ENCODE results near the gene SPDYE4.

Gene SPDYE4

DNA sequence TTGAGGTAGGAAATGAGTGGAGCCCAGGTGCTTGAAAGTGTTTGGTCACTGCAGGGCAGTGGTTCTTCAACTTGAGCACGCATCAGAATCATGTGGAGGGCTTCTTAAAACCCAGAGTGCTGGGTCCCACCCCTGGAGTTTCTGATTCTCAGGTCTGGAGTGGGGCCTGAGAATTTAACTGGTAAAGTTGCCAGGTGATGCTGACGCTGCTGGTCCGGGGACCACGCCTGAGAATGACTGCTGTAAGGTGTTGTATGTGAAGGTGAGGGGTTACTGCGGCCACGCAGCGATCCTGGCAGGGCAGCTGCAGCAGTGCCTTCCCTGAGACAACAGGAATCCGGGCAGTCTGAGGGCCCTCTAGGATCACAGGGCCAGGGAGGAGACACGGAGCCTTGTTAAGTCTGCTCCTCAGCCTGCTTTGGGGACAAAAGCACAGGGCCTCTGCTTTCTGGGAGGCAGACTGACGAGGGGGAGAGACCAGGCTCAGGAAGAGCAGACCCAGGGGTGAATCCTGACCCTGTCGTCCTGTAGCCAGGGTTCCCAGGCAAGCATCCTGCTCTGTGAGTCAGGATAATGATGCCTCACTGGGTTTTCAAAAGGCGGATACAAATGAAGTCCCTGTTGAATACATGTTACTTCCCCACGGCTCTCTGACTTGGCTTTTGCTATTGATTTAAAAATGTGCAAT, 30.0 kb downstream of the SPDYE4 start (continued):
- TF ChIP-seq, protein P1, sequence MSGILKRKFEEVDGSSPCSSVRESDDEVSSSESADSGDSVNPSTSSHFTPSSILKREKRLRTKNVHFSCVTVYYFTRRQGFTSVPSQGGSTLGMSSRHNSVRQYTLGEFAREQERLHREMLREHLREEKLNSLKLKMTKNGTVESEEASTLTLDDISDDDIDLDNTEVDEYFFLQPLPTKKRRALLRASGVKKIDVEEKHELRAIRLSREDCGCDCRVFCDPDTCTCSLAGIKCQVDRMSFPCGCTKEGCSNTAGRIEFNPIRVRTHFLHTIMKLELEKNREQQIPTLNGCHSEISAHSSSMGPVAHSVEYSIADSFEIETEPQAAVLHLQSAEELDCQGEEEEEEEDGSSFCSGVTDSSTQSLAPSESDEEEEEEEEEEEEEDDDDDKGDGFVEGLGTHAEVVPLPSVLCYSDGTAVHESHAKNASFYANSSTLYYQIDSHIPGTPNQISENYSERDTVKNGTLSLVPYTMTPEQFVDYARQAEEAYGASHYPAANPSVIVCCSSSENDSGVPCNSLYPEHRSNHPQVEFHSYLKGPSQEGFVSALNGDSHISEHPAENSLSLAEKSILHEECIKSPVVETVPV (CRISPR knock-in tag; IDR thresholded peaks at IDR 0.05), result no peak
- no peak for TF ChIP-seq BACH2 (CRISPR knock-in tag; IDR thresholded peaks at IDR 0.05; ENCODE audit: borderline replicate concordance)

DNA sequence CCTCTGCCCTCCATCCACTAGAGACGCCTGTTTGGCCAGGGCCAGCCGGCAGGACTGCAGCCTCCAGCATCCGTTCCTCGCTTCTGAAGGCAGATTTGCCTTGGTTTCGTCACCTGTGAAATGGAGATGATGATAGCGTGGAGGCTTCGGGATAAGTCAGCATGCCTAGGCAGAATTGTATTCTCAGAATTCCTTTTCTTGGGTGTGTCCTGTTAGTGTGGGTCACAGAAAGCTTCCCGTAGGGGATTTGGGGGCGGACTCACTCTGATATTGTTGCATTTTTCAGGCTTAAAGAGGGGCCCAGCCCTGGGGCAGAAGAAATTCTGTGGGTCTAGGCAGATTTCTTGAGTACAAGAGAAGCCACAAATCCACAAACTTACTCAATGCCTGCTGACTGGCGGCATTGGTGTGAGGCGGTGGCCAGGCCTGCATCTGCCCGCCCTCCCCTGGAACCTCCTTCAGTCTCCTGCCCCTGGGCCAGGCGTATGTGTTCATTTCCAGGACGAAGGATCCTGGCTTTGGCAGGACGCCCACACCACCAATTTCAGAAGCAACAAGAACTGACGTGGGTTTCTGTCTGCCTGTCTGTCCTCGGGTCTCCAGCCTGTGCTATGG, 31.3 kb downstream of the SPDYE4 start:
- TF ChIP-seq ESRRG (CRISPR knock-in tag; IDR thresholded peaks at IDR 0.05), result no peak
- no peak for TF ChIP-seq TOX (CRISPR knock-in tag; IDR thresholded peaks at IDR 0.05; ENCODE audit: borderline replicate concordance)
- no peak for TF ChIP-seq ZNF8 (CRISPR knock-in tag; IDR thresholded peaks at IDR 0.05)
- no peak for TF ChIP-seq ZFP3 (CRISPR knock-in tag; IDR thresholded peaks at IDR 0.05)
- no peak for TF ChIP-seq CSDC2 (CRISPR knock-in tag; IDR thresholded peaks at IDR 0.05)
- TF ChIP-seq, protein P2, sequence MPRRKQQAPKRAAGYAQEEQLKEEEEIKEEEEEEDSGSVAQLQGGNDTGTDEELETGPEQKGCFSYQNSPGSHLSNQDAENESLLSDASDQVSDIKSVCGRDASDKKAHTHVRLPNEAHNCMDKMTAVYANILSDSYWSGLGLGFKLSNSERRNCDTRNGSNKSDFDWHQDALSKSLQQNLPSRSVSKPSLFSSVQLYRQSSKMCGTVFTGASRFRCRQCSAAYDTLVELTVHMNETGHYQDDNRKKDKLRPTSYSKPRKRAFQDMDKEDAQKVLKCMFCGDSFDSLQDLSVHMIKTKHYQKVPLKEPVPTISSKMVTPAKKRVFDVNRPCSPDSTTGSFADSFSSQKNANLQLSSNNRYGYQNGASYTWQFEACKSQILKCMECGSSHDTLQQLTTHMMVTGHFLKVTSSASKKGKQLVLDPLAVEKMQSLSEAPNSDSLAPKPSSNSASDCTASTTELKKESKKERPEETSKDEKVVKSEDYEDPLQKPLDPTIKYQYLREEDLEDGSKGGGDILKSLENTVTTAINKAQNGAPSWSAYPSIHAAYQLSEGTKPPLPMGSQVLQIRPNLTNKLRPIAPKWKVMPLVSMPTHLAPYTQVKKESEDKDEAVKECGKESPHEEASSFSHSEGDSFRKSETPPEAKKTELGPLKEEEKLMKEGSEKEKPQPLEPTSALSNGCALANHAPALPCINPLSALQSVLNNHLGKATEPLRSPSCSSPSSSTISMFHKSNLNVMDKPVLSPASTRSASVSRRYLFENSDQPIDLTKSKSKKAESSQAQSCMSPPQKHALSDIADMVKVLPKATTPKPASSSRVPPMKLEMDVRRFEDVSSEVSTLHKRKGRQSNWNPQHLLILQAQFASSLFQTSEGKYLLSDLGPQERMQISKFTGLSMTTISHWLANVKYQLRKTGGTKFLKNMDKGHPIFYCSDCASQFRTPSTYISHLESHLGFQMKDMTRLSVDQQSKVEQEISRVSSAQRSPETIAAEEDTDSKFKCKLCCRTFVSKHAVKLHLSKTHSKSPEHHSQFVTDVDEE (CRISPR knock-in tag; IDR thresholded peaks at IDR 0.05), result no peak
- TF ChIP-seq OSR1 (CRISPR knock-in tag; IDR thresholded peaks at IDR 0.05), result no peak
- no peak for TF ChIP-seq BACH2 (CRISPR knock-in tag; IDR thresholded peaks at IDR 0.05; ENCODE audit: borderline replicate concordance)
- TF ChIP-seq, protein P3, sequence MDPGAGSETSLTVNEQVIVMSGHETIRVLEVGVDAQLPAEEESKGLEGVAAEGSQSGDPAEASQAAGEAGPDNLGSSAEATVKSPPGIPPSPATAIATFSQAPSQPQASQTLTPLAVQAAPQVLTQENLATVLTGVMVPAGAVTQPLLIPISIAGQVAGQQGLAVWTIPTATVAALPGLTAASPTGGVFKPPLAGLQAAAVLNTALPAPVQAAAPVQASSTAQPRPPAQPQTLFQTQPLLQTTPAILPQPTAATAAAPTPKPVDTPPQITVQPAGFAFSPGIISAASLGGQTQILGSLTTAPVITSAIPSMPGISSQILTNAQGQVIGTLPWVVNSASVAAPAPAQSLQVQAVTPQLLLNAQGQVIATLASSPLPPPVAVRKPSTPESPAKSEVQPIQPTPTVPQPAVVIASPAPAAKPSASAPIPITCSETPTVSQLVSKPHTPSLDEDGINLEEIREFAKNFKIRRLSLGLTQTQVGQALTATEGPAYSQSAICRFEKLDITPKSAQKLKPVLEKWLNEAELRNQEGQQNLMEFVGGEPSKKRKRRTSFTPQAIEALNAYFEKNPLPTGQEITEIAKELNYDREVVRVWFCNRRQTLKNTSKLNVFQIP (CRISPR knock-in tag; IDR thresholded peaks at IDR 0.05; ENCODE audit: borderline replicate concordance, low read depth), result no peak
- TF ChIP-seq ZNF70 (CRISPR knock-in tag; IDR thresholded peaks at IDR 0.05), result no peak
- TF ChIP-seq, protein P4, sequence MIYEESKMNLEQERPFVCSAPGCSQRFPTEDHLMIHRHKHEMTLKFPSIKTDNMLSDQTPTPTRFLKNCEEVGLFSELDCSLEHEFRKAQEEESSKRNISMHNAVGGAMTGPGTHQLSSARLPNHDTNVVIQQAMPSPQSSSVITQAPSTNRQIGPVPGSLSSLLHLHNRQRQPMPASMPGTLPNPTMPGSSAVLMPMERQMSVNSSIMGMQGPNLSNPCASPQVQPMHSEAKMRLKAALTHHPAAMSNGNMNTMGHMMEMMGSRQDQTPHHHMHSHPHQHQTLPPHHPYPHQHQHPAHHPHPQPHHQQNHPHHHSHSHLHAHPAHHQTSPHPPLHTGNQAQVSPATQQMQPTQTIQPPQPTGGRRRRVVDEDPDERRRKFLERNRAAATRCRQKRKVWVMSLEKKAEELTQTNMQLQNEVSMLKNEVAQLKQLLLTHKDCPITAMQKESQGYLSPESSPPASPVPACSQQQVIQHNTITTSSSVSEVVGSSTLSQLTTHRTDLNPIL (CRISPR knock-in tag; IDR thresholded peaks at IDR 0.05; ENCODE audit: low read depth), result no peak
- no peak for TF ChIP-seq ISL1 (CRISPR knock-in tag; IDR thresholded peaks at IDR 0.05)
- no peak for TF ChIP-seq ZFP30 (CRISPR knock-in tag; IDR thresholded peaks at IDR 0.05)
- TF ChIP-seq, protein P1 (CRISPR knock-in tag; IDR thresholded peaks at IDR 0.05), result no peak
- no peak for ATAC-seq

DNA sequence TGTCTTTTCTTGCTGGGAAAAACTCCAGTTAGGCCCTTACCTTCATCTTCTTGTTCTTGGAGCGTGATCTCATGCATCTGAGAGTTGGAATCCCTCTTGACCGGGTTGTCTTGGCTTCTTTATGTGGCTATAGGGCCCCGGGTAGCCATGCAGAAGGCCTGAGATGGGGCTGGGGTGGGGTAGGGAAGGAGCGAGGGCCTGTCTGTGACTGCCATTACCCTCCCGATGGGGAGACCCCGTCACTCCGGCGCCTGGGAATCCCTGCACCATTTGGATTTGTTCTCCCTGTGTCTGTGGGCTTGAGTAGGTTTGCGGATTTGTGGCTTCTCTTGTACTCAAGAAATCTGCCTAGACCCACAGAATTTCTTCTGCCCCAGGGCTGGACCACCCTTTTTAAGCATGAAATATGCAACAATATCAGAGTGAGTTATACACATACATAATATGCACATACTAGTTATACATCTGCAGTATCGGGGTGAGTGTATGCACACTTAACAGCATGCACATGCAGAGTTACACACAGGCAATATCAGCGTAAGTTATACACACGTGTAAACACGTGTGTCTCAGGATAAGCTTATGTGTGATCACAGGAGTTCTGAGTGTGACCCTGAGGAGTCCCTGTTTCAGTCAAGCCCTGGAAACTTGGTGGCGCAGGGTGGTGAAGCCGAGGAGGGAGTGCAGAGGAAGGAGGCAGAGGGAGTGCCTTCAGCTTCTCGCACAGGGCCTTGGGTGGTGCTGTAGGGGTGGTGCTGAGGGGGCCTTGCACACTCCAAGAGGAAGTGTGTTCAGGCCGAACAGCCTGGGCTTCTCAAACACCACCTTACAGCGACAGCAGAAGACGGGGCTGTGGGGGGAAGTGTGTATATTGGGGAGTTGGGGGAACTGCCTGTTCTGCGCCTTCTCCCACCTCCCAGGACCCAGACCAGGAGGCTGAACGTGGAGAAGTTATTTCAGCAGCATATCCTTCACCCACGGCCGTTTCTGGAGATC, 32.2 kb downstream of the SPDYE4 start:
- TF ChIP-seq ESRRG (CRISPR knock-in tag; IDR thresholded peaks at IDR 0.05) (no peak), RARB (CRISPR knock-in tag; IDR thresholded peaks at IDR 0.05) (no peak), ZFP30 (CRISPR knock-in tag; IDR thresholded peaks at IDR 0.05) (no peak), TCF4 (CRISPR knock-in tag; IDR thresholded peaks at IDR 0.05; ENCODE audit: borderline replicate concordance) (no peak), ZNF8 (CRISPR knock-in tag; IDR thresholded peaks at IDR 0.05) (no peak), SNAI2 (CRISPR knock-in tag; IDR thresholded peaks at IDR 0.05) (no peak), CSDC2 (CRISPR knock-in tag; IDR thresholded peaks at IDR 0.05) (no peak), ZNF565 (CRISPR knock-in tag; conservative IDR thresholded peaks at IDR 0.05; ENCODE audit: low read depth) (no peak), TOX (CRISPR knock-in tag; IDR thresholded peaks at IDR 0.05; ENCODE audit: borderline replicate concordance) (no peak), ZNF70 (CRISPR knock-in tag; IDR thresholded peaks at IDR 0.05) (no peak), ARNTL (CRISPR knock-in tag; IDR thresholded peaks at IDR 0.05; ENCODE audit: borderline replicate concordance, low read depth) (no peak), ZFP3 (CRISPR knock-in tag; IDR thresholded peaks at IDR 0.05) (no peak), PPARA (CRISPR knock-in tag; IDR thresholded peaks at IDR 0.05; ENCODE audit: borderline replicate concordance) (no peak), ISL1 (CRISPR knock-in tag; IDR thresholded peaks at IDR 0.05) (no peak)
- TF ChIP-seq, protein P5, sequence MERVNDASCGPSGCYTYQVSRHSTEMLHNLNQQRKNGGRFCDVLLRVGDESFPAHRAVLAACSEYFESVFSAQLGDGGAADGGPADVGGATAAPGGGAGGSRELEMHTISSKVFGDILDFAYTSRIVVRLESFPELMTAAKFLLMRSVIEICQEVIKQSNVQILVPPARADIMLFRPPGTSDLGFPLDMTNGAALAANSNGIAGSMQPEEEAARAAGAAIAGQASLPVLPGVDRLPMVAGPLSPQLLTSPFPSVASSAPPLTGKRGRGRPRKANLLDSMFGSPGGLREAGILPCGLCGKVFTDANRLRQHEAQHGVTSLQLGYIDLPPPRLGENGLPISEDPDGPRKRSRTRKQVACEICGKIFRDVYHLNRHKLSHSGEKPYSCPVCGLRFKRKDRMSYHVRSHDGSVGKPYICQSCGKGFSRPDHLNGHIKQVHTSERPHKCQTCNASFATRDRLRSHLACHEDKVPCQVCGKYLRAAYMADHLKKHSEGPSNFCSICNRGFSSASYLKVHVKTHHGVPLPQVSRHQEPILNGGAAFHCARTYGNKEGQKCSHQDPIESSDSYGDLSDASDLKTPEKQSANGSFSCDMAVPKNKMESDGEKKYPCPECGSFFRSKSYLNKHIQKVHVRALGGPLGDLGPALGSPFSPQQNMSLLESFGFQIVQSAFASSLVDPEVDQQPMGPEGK (CRISPR knock-in tag; IDR thresholded peaks at IDR 0.05; ENCODE audit: borderline replicate concordance), result no peak
- TF ChIP-seq, protein P4 (CRISPR knock-in tag; IDR thresholded peaks at IDR 0.05; ENCODE audit: low read depth), result no peak
- ATAC-seq, result no peak

All from SK-N-SH treated with all-trans-retinoic acid at 6 μM for 48 hours (cell line).